DND-41 (cell line): ENCODE results near the gene SND1.
"Not testable (repeated sequence)": the region's sequence is repeated elsewhere in the genome, so short reads cannot be mapped to it uniquely, and the experiment has no call there.

Experiments used
- ATAC-seq: fragments of 200-7000 bp; cut with Tn5 transposase; 3 replicates; pipeline ENCODE4 v1.9.1; 2021; ENCODE audit warnings: low read depth; ENCODE audit not compliant: insufficient read depth
- DNase-seq: peaks from one replicate; pipeline ENCODE4 v3.0.0-alpha.2; 2020
- H2AFZ ChIP-seq: 2 replicates; pipeline ENCODE4 v1.6.0; 2012; ENCODE audit warnings: low read depth, low read length
- H3K27ac ChIP-seq: 2 replicates; pipeline ENCODE4 v1.5.1; 2012; ENCODE audit warnings: low read length, inconsistent platforms
- H3K27me3 ChIP-seq: fragments of 200-600 bp; sonication (generic); 2 replicates; pipeline ENCODE4 v1.6.0; 2012; ENCODE audit warnings: low read length, mild to moderate bottlenecking, inconsistent platforms; ENCODE audit not compliant: insufficient read depth, poor library complexity
- H3K36me3 ChIP-seq: 2 replicates; pipeline ENCODE4 v1.5.1; 2012; ENCODE audit warnings: low read length, inconsistent platforms; ENCODE audit not compliant: insufficient read depth
- H3K4me1 ChIP-seq: 2 replicates; pipeline ENCODE4 v1.5.1; 2012; ENCODE audit warnings: mild to moderate bottlenecking, low read length; ENCODE audit not compliant: insufficient read depth
- H3K4me2 ChIP-seq: 2 replicates; pipeline ENCODE4 v1.6.0; 2012; ENCODE audit warnings: mild to moderate bottlenecking, moderate library complexity, low read length, inconsistent platforms; ENCODE audit not compliant: insufficient read depth
- H3K4me3 ChIP-seq, 2 experiments: fragments of 200-600 bp in 1 of 2; shearing (Covaris generic) in 1 of 2; 2 replicates each; pipeline ENCODE4 v1.5.1; 2012 to 2016; ENCODE audit warnings: inconsistent platforms in 2 of 2, low read length in 2 of 2, mild to moderate bottlenecking in 2 of 2, low read depth in 1 of 2, moderate library complexity in 1 of 2
- H3K79me2 ChIP-seq: 2 replicates; pipeline ENCODE4 v1.6.0; 2012; ENCODE audit warnings: low read length, inconsistent platforms; ENCODE audit not compliant: insufficient read depth
- H3K9ac ChIP-seq: 2 replicates; pipeline ENCODE4 v1.6.0; 2012; ENCODE audit warnings: low read depth, mild to moderate bottlenecking, inconsistent platforms, low read length, moderate library complexity
- H3K9me3 ChIP-seq: 2 replicates; pipeline ENCODE4 v1.5.1; 2012; ENCODE audit warnings: low read length, moderate library complexity, mild to moderate bottlenecking, inconsistent platforms; ENCODE audit not compliant: insufficient read depth, severe bottlenecking
- H4K20me1 ChIP-seq: 2 replicates; pipeline ENCODE4 v1.6.0; 2012; ENCODE audit warnings: low read length; ENCODE audit not compliant: insufficient read depth
- EZH2 ChIP-seq: IDR thresholded peaks from 3 replicates; pipeline ENCODE4 v1.6.1; 2012; ENCODE audit warnings: borderline replicate concordance, low read depth, mild to moderate bottlenecking, moderate library complexity, low read length, inconsistent platforms; ENCODE audit not compliant: severe bottlenecking
- TF ChIP-seq, protein P1 (sequence below): IDR thresholded peaks from 2 replicates; pipeline ENCODE4 v1.5.1; 2012; ENCODE audit warnings: borderline replicate concordance, low read length, moderate library complexity, mild to moderate bottlenecking; ENCODE audit not compliant: poor library complexity, severe bottlenecking; ENCODE audit errors: extremely low read depth

SND1 gene

DNA sequence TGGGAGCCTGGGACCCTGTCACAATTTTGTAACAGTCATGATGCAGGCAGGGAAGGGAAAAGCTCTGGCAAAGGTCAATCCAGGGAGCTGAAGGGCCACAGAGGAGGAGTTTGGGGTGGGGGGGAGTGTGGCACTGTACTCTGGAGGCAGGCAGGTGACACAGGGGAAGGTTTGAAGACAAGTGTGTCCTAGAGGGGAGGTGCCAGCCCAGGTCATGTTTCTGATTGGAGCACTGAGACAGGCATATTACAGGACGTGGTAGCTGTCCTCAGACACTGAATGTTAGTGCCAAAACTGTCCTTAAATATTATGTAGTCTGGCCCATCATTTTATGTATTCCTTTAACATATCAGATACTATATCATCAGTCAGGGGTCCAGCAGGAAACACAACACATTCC is 454.8 kb downstream of the SND1 start:
- TF ChIP-seq, protein P1, sequence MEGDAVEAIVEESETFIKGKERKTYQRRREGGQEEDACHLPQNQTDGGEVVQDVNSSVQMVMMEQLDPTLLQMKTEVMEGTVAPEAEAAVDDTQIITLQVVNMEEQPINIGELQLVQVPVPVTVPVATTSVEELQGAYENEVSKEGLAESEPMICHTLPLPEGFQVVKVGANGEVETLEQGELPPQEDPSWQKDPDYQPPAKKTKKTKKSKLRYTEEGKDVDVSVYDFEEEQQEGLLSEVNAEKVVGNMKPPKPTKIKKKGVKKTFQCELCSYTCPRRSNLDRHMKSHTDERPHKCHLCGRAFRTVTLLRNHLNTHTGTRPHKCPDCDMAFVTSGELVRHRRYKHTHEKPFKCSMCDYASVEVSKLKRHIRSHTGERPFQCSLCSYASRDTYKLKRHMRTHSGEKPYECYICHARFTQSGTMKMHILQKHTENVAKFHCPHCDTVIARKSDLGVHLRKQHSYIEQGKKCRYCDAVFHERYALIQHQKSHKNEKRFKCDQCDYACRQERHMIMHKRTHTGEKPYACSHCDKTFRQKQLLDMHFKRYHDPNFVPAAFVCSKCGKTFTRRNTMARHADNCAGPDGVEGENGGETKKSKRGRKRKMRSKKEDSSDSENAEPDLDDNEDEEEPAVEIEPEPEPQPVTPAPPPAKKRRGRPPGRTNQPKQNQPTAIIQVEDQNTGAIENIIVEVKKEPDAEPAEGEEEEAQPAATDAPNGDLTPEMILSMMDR, result no peak
- TF ChIP-seq EZH2, result no peak
- Histone ChIP-seq H3K9ac (no peak overlapping the region), H3K27me3 (no peaks in the 10 kb centered on the region), H3K27ac (no peak overlapping the region), H3K4me3 (no peak overlapping the region), H3K4me2 (no peak overlapping the region), H3K4me1 (peaks cover 20% of the 10 kb centered on the region), H3K9me3 (no peaks in the 10 kb centered on the region), H3K79me2 (no peaks in the 10 kb centered on the region), H4K20me1 (peaks cover 6% of the 10 kb centered on the region; the same call in 1 of the 2 replicates), H2AFZ (no peak overlapping the region), H3K36me3 (no peaks in the 10 kb centered on the region)
- no peak for ATAC-seq
- no peak for DNase-seq

DNA sequence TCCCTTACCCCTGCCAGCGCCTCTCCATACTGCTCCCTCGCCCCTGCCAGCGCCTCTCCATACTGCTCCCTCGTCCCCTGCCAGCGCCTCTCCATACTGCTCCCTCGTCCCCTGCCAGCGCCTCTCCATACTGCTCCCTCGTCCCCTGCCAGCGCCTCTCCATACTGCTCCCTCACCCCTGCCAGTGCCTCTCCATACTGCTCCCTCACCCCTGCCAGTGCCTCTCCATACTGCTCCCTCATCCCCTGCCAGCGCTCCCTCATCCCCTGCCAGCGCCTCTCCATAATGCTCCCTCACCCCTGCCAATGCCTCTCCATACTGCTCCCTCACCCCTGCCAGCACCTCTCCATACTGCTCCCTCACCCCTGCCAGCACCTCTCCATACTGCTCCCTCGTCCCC is 455.5 kb downstream of the SND1 start:
- not testable (repeated sequence) for H3K27me3 ChIP-seq, H3K9me3 ChIP-seq, H3K9ac ChIP-seq, H3K79me2 ChIP-seq, H2AFZ ChIP-seq, H4K20me1 ChIP-seq, H3K36me3 ChIP-seq, H3K27ac ChIP-seq, ATAC-seq, H3K4me2 ChIP-seq, DNase-seq, H3K4me3 ChIP-seq
- H3K4me1 ChIP-seq, result peaks cover 20% of the 10 kb centered on the region

DNA sequence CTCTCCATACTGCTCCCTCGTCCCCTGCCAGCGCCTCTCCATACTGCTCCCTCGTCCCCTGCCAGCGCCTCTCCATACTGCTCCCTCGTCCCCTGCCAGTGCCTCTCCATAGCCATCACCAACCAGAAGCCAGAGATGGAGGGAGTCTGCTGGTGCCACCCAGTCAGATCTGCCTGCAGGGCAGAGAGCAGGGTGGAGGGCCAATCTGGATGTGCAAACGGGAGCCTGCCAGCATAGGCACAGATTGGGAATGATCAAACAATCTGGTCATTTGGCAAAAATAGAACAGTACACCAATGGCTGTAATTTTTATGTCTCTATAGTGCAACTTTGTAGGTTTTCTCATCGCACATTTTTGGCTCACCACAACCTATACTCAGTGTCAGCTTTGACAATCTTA is 456.1 kb downstream of the SND1 start:
- TF ChIP-seq, protein P1, result no peak
- no peak for TF ChIP-seq EZH2
- H3K79me2 ChIP-seq, result no peaks in the 10 kb centered on the region
- H3K4me1 ChIP-seq, result peaks cover 20% of the 10 kb centered on the region
- H3K27me3 ChIP-seq, result no peaks in the 10 kb centered on the region
- H4K20me1 ChIP-seq, result peaks cover 6% of the 10 kb centered on the region; the same call in 1 of the 2 replicates
- H3K9ac ChIP-seq, result no peak overlapping the region
- H3K9me3 ChIP-seq, result no peaks in the 10 kb centered on the region
- no peak for DNase-seq
- no peak overlapping the region for H2AFZ ChIP-seq
- no peaks in the 10 kb centered on the region for H3K36me3 ChIP-seq
- ATAC-seq, result no peak
- no peak overlapping the region for H3K4me3 ChIP-seq
- H3K27ac ChIP-seq, result no peak overlapping the region
- H3K4me2 ChIP-seq, result no peak overlapping the region

DNA sequence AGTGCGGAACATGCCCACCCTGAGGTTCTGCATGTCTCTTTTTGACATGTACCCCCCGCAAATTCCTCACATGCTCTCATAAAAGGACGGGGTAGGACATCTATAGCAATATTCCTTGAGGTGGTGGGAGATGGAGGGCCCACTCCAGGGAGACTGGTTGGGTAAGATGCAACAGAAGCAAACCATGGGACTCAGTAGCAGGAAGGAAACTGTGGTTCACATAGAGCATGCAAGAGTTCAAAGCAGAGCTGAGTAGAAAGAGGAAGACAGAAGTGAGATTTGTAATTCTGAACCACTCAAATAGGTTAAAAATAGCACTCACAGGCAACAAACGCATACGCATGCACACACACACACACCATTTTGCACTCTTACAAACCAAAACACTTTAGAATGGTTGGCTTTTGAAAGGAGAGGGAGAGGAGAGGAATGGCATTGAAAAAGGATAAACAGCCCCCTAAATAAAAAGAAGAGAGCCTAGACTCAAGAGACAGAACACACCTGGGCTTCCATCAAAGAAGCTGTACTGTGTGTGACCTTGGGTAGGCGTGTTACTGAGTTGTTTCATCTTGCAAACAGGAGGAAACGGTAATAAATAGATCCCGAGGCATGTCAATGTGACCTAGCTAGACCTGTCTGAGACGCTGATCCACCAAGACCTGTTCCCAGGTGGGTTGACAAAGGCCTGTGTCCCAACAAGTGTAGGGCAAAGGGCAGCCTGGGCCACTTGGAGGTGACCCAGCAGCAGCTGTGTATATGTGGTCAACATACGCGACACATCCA is 456.8 kb downstream of the SND1 start:
- Histone ChIP-seq H4K20me1 (peaks cover 6% of the 10 kb centered on the region; the same call in 1 of the 2 replicates), H2AFZ (no peak overlapping the region), H3K27ac (peak overlapping the region; percentile 37; the same call in 1 of the 2 replicates), H3K79me2 (no peaks in the 10 kb centered on the region), H3K4me2 (peak overlapping the region; percentile 34; the same call in 1 of the 2 replicates), H3K9me3 (no peaks in the 10 kb centered on the region), H3K27me3 (no peaks in the 10 kb centered on the region), H3K9ac (no peak overlapping the region), H3K36me3 (no peaks in the 10 kb centered on the region), H3K4me1 (peaks cover 20% of the 10 kb centered on the region), H3K4me3 (no peak overlapping the region)
- TF ChIP-seq, protein P1, result no peak
- TF ChIP-seq EZH2, result no peak
- DNase-seq (peak; percentile 49), ATAC-seq (peak; percentile 90)

DNA sequence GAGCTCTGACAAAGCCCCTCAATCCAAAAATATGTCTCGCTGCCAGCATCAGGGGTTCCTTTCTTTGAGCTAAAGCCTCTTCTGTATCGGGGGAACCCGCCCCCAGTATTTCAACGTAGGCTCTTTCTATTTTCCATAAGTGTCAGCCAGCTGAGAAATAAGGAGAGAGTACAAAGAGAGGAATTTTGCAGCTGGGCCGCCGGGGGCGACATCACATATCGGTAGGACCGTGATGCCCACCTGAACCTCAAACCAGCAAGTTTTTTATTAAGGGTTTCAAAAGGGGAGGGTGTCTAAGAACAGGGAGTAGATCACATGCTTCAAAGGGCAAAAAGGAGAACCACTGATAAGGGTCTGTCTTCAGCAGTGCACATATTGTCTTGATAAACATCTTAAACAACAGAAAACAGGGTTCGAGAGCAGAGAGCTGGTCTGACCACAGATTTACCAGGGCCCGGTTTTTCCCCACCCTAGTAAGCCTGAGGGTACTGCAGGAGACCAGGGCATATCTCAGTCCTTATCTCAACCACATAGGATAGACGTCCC is 457.5 kb downstream of the SND1 start:
- peaks cover 20% of the 10 kb centered on the region for H3K4me1 ChIP-seq

More for the DNA sequence above, 457.5 kb downstream of the SND1 start:
- H3K27me3 ChIP-seq, DNase-seq, H3K9ac ChIP-seq, H3K4me3 ChIP-seq, H4K20me1 ChIP-seq, ATAC-seq, H3K79me2 ChIP-seq, H3K36me3 ChIP-seq, H3K9me3 ChIP-seq, H2AFZ ChIP-seq: not testable (repeated sequence)
- Histone ChIP-seq H3K4me2 (peak overlapping the region; percentile 34; the same call in 1 of the 2 replicates), H3K27ac (peak overlapping the region; percentile 37; the same call in 1 of the 2 replicates)
